NCI-H524 (cell line): ENCODE data around the gene ZNF423.

Experiments used
- DNase-seq, 2 experiments: peaks; one replicate each; lab custom pipeline; 2025; lab: John Stamatoyannopoulos, UW

Gene ZNF423

GRCh38 chr16:49869731-49870130, 13.8 kb upstream of the ZNF423 start:
- no peak for DNase-seq

- DNase-seq, result no peak
Measured at GRCh38 chr16:49867796-49868668, 12.1 kb upstream of the ZNF423 start.

- no peak for DNase-seq
Measured at GRCh38 chr16:49867234-49867633, 11.3 kb upstream of the ZNF423 start.

- no peak for DNase-seq
Measured at GRCh38 chr16:49866595-49867071, 10.7 kb upstream of the ZNF423 start.

GRCh38 chr16:49862694-49863093, 6.8 kb upstream of the ZNF423 start:
- no peak for DNase-seq

DNA sequence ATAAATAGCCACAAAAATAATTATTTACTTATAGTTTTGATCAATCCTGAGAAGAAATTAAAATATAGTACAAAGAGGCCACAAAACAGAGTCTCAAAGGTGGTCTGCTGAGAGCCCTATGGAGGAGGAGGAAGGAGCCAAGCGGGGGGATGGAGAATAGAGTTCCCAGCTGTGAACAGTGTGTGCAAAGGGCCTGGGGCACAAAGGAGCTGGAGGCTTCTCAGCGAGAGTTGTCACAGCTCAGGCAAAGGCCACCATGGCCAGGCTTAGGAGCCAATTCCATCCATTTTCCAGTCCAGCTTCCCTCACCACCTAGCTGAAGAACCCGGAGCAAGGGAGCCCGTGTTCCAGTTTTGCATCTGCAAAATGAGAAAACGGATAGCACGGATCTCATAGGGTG, 5.4 kb upstream of the ZNF423 start:
- DNase-seq, result no peak

DNA sequence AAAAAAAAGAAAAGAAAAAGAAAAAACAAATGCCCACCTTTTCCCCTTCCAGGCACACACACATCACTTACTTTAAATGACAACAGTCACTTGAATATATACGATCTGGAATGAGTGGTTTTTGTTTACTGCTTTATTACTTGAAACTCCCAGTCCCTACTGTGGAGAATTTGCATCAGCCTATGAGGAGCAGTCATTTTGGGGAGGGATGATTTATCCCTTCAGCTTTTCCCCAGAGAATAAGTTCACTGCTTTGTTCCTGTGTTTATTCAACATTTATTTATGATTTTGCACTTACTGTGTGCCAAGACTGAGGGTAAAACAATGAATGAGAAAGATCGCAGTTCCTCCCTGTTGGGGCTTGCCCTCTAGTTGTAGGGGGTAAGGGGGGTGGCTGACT, 4.7 kb upstream of the ZNF423 start:
- no peak for DNase-seq

- DNase-seq, result peak; percentile 75 to 82
Measured at GRCh38 chr16:49859125-49859811, 3.4 kb upstream of the ZNF423 start.

- peak; percentile 78 to 86 for DNase-seq
Measured at GRCh38 chr16:49858200-49859124, 2.5 kb upstream of the ZNF423 start.

- peak; percentile 81 to 82 for DNase-seq
Measured at GRCh38 chr16:49857423-49858181, 1.7 kb upstream of the ZNF423 start.

DNA sequence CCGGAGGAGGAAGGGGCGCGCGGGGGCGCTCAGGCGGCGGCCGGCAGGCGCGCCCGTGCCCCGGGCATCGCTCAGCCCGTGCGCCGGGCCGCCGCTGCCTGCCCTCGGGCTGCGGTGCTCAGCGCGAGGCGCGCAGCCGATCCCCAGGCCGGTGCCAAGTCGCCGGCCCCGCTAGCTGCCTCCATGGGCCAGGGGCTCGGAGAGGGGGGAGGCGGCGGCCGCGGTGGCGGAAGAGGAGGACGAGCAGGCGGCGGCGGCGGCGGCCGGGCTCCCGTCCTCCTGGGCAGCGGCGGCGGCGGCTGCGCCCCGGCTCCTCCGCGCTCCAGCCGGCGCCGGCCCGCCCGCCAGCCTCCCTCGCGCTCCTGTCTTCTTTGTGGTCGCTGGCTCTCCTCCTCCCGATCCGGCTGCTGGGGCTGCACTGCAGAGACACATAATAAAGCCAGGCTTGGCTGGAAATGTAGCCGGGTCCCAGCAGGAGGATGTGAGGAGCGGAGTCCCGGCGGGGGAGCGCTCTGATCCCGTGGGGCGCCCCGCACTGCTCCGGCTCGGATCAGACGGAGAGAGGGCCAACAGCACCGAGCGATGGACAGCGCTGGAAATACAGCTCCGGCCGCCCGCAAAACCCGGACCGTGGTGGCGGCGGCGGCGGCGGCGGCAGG, 889 bp upstream of the ZNF423 start:
- DNase-seq, result peak; percentile 73 to 82

- DNase-seq, result peak; percentile 71 to 74
Measured at GRCh38 chr16:49855280-49855821, 561 bp downstream of the ZNF423 start.

- DNase-seq, result peak in 1 of 2 experiments; percentile 45
Measured at GRCh38 chr16:49854796-49855203, 1.1 kb downstream of the ZNF423 start.

- DNase-seq, result peak in 1 of 2 experiments; percentile 48
Measured at GRCh38 chr16:49854188-49854795, 1.6 kb downstream of the ZNF423 start.

DNA sequence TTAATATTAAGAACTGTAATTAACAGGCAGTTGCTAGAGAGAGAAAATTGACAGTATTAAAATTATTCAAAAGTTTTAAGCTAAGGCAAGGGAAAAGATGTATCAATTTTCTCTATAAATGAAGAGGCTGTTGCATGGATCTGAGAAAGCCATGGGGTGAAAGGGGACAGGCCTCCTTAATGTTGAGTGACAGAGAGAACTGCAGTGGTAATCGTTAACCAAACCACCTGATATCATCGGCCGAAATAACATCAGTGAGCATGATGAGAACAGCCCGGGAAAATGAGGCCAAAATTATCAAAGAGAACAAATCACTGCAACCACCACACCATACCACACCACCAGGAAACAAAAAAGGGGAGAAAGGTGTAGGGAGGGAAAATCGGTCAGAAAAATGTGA, 3.6 kb downstream of the ZNF423 start:
- DNase-seq, result no peak

GRCh38 chr16:49851468-49851787, 4.5 kb downstream of the ZNF423 start:
- DNase-seq, result no peak

DNA sequence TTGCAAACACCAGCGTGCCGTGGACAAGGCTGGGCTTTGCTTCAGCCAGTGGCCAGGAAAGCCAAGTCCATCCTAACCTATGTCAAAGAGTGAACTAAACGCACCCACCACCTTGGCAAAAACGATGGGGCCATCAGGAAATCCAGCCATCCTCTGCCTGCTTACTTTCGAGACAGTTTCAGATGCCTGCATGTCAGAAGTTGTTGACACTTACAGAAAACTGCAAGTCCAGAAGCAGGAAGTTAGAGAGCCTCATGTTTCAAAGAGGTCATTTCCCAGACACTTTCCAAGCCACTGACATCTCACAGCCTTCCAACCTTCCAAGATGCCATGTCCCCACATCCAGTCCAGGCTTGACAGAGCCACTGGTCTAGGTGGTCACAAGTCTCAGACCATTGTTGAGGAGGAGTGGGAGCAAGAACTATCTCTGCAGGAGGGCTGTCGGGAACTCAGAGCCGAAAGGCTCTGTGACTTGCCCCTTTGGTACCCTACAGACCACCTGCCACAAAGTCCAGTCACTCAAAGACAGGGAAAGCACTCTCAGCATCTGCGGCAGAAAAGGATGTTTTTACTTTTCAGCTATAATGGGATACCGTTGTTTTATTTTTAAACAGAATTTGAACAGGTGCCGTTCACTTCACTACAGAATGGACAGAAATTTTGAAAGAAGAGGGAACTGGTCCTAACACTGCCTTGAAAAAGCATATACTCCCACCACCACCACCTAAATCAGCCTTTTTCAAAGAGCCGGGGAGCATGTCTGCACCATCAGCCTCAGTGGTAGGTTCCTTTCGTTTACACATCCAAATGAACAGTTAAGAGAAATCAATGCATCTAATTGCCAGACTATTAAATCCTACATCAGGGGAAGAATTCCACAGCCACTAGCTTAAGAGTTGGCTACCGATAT, 5.1 kb downstream of the ZNF423 start:
- DNase-seq, result no peak

DNA sequence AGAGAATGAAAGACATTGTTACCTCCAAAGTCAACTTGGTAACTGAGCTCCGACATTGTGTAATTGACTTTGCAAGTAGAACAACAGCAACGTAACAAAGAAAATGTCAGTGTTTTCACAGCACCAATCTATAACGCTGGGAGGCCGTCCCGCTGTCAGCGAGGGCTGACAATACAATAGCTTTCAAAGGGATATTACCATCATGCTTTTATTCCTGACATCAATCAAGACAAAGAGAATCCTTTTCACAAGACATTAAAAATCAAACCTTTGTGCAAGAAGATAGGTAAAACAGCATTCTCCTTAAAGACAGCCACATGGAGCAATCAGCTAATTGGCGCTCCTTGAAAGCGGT, 6.2 kb downstream of the ZNF423 start:
- DNase-seq, result no peak
